CD4-positive, alpha-beta T cell treated with Interleukin-17A for 1 hour (primary cell): Measurements from ENCODE around the gene HIGD2A.

ENCODE experiments used
- DNase-seq: peaks from one replicate; pipeline ENCODE4 v3.0.0-alpha.2; 2020

Gene HIGD2A

GRCh38 chr5:176418251-176418650, 29.7 kb downstream of the HIGD2A start:
- no peak for DNase-seq

DNA sequence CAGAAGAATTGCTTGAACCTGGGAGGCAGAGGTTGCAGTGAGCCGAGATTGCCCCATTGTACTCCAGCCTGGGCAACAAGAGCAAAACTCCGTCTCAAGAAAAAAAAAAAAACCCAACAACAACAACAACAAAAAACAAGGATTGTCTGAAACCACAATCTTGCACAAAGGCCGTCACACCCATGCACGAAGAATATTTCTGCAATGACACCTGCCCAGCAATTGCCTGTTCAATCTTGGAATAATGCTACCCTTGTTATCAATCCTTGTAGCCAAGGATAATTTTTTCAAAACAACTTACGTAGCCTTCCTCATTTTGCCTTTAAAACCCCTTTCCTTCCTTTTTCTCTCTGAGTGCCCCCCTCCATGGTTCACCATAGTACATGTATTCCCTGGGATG, 31.5 kb downstream of the HIGD2A start:
- DNase-seq, result no peak

GRCh38 chr5:176420972-176421544, 32.5 kb downstream of the HIGD2A start:
- DNase-seq, result no peak

- DNase-seq, result no peak
Measured at GRCh38 chr5:176424181-176424580, 35.6 kb downstream of the HIGD2A start.

DNA sequence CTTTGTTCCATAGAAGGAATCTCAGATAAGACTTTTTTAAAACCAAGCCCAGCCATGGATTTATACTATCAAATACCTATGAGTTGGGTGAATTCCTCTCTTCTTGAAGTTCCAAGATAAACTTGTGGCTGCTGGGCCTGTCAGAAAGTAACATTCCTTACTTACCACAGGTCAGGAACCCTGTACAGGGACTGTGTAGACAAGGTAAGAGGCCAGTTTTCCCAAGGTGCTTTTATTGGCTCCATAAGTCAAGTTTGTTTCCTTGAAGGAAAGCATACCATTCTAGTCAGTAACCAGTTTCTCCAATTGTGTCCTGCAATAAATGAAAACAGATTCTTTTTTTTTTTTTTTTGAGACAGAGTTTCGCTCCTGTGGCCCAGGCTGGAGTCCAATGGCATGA, 36.6 kb downstream of the HIGD2A start:
- no peak for DNase-seq

GRCh38 chr5:176425791-176426190, 37.2 kb downstream of the HIGD2A start:
- DNase-seq, result no peak

GRCh38 chr5:176426876-176427275, 38.3 kb downstream of the HIGD2A start:
- DNase-seq, result no peak

DNA sequence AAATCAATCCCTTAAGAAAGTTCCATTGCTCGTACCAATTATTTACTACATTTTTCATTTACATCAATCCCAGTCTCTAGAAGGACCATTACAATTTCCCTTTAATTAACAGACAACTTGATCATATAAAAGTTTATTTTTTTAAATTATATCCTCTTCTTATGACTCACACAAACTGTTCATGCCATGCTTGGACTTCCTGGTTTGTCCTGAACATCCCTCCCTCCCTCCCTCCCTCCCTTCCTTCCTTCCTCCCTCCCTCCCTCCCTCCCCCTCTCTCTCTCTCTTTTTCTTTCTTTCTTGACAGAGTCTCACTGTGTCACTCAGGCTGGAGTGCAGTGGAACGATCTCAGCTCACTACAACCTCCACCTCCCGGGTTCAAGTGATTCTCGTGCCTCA, 39.4 kb downstream of the HIGD2A start:
- DNase-seq, result no peak

DNA sequence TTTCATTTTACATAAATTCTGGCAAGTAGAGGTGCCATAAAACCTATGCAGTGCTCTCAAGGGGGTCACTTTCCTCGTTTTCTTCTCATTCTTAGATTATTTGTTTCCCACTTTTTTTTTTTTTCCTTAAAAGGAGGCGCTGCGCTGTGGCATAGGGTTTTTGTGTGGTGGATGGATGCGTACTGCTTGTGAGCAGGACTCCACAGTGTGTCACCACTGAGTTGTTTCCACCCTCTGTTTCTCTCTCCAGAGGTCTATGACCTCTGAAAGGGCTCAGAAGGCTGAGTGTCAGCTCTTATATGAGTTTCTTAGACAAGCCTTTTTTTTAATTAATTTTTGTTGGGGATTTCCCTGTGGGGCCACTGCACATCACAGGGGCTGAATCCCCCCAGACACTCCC, 41.4 kb downstream of the HIGD2A start:
- DNase-seq, result no peak

DNA sequence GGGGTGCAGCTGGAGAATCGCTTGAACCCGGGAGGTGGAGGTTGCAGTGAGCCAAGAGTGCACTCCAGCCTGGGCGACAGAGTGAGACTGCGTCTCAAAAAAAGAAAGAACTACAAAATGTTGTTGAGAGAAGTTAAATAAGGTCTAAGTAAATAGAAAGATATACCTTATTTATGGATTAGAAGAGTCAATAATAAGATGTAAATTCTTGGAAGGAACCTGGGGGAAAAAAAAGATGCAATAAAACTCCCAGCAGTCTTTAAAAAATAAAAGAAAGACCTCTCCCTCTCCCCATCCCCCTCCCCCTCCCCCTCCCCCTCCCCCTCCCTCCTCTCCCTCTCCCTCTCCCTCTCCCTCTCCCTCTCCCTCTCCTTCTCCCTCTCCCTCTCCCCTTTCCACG, 44.2 kb downstream of the HIGD2A start:
- DNase-seq, result no peak

GRCh38 chr5:176436656-176437055, 48.1 kb downstream of the HIGD2A start:
- peak; percentile 14 for DNase-seq

- no peak for DNase-seq
Measured at GRCh38 chr5:176438959-176439757, 50.6 kb downstream of the HIGD2A start.
